G401 (cell line): ENCODE measurements around the gene MORN1. TPM values are rescaled to one million over a fixed set of nuclear protein-coding genes. Genes with fewer than 3 reads are reported as not detected.
"Not testable (repeated sequence)": the region's sequence is repeated elsewhere in the genome, so short reads cannot be mapped to it uniquely, and the experiment has no call there.

Experiments used
- DNase-seq: peaks from one replicate; pipeline ENCODE4 v3.0.0-alpha.2; 2015; ENCODE audit warnings: low spot score
- in situ Hi-C: cut with HindIII; loops from 2 replicates; pipeline ENCODE4 v1.10.0; 2016; ENCODE audit warnings: low sequenced_read_pairs, mixed read lengths
- total RNA-seq: library from RNA; depleted of rRNA; stranded (reverse); fragments of >200 nt; shearing (Covaris generic); gene quantifications from 2 replicates; pipeline ENCODE4 v1.2.3, GENCODE V29; 2014

The MORN1 gene
- total RNA-seq, 1 experiment from 2014 or later = 29.1 TPM

DNA sequence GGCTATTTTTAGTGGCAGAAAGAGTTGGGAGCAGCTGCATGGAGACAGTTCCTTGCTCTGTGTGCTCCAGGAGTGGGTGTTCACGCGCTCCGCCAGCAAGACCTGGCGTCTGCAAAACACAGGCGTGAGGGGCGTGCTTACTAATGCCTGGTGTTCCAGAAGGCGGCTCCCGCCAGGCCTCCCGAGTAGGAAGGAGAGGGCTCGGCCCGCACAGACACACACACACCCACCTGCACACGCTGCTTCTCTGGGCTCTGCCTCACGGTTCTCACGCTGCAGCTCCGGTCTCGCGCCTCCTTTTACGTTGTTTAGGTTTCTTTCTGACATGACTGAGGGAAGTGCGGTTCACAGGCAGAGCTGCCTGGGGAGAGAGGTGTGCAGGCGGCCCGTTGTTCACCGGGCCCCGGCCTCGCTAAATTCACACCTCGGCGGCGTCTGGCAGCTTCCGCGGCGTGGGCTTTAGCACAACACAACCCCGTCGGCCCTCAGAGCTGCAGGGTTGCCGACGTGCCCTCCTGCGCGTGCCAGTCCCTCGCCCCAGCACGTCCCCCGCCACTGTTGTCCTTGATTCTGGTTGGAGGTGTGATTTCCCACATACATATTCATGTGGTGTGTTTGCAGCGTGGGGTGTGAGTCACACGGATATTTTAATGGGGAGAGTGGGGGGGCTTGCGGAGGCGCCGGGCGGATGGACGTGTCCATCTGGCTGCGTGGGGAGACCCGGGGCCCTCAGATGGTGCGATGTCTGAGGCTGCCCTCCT, 86.3 kb downstream of the MORN1 start:
- peak; percentile 65 for DNase-seq
- in situ Hi-C loops = loop anchor here (5.0 kb wide), 1 partner anchor 108 kb away; no protein-coding TSS in a partner anchor

DNA sequence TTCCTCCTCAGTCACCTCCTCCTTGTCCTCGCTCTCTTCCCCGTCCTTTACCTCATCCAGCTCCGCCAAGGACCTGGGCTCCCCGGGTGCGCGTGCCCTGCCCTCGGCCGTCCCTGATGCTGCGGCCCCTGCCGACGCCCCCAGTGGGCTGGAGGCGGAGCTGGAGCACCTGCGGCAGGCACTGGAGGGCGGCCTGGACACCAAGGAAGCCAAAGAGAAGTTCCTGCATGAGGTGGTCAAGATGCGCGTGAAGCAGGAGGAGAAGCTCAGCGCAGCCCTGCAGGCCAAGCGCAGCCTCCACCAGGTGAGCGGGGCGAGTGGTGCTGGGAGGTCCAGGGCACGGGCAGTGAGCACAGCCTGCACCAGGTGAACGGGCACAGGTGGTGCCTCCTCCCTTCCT, 87.1 kb downstream of the MORN1 start:
- DNase-seq = peak; percentile 42
- in situ Hi-C loops = loop anchor here (5.0 kb wide), 1 partner anchor 107 kb away; no protein-coding TSS in a partner anchor

- DNase-seq = no peak
- in situ Hi-C loops = loop anchor here (5.0 kb wide), 1 partner anchor 106 kb away; no protein-coding TSS in a partner anchor
These were observed 87.6 kb downstream of the MORN1 start for GRCh38 chr1:2303781-2304180.

GRCh38 chr1:2303016-2303775, 88.2 kb downstream of the MORN1 start:
- in situ Hi-C loops = loop anchor here (5.0 kb wide), 1 partner anchor 106 kb away; no protein-coding TSS in a partner anchor
- peak; percentile 75 for DNase-seq

DNA sequence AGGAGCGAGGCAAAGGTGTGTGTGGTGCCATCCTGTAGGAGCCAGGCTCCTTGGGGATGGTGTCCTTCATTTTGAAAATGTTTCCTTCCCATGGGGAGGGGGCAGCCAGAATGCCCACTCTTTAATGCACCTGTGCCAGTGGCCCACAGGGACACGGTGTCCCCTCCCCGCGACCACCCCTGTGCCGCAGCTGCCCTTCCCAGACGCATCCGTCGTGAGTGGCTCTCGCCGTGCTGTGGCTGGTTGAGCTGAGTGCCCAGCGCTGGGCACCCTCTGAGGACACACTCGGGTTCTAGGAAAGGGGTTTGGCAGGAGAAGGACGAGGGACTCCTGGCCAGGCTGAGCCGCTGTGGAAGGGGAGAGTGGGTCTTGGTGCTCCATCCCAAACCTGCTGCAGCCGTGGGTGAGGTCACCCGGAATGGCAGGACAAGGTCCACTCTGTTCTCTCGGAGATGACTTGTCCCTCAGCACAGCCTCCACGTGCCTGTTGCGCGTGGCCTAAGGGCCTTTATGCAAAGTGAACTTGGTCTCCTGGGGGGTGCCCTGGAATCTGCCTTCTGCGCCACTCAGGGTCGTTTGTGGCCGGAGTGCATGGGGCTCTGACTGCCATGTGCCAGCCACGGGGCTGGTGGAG, 88.9 kb downstream of the MORN1 start:
- no peak for DNase-seq
- in situ Hi-C loops = loop anchor here (5.0 kb wide), 1 partner anchor 105 kb away; no protein-coding TSS in a partner anchor

- in situ Hi-C loops = loop anchor here (5.0 kb wide), 1 partner anchor 104 kb away; no protein-coding TSS in a partner anchor
- DNase-seq = no peak
These were observed 89.6 kb downstream of the MORN1 start for GRCh38 chr1:2301607-2302291.

DNA sequence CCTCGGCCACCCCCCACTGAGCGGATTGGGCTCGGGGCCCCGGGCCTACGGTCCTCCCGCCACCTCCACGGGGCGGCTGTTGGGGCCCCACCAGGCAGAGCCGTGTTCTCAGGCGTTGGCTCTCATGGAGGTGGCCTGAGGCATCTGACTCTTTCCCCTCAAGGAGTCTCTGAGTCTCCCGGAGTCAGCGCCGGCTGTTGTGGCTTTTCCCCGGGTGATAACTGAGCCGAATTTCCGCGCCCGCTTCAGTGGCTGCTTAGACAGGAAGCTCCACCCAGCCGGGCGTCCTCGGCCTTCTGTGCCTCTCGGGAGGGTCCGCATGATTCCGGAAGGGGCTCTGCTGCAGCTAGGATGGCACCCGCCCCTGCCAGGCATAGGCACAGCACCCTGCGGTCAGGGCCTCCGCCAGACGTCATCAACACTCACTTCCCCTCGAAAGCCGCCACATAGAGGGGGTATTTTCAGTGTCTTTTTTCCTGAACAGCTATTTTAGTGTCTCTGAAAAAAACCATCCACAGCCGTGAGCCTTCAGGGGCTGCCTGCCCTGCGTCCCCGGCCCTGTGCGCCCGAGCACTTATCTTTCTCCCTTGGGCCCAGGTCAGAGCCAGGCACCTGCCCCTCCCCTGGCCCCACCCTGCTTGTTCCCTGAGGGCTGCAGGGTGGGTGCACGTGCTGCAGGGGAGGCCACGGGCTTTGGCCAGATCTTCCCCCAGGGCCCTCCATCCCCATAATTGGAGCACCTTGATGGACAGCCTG, 90.3 kb downstream of the MORN1 start:
- DNase-seq = peak; percentile 74
- in situ Hi-C loops = loop anchor here (5.0 kb wide), 1 partner anchor 104 kb away; no protein-coding TSS in a partner anchor

DNA sequence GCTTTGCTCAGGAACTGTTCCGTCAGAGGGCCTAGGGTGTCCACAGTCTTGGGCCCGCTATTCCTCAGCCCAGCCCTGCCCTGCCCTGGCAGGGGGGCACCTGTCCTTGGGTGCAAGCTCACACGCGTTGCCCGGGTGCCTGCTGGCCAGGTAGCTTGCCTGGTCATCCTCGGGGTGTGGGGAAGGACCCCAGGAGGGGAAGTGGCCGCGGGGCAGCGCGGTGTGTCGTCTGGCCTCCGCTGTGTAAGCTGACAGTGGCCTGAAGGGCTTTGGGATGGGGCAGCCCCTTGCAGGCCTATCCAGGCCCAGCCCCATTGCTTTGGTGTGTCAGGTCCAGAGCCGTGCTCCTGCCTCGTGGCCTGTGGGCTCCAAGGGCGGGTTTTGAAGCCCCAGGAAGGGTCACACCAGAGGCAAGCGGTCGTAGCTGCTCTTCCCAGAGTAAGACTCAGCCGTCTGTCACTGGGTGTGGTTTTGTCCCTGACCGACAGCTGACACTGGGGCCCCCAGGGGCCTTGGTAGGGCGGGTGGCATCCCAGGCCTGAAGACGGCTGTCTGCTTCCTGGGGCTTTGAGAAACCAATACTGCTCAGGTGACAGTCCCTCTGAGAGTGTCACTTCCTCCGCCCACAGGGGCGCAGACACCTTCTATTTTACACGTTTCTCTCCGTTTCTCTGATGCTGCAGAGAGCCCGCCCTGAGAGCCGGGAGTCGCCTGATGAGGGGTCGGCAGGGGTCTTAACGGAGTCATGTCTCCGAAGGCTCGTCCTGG, 91.2 kb downstream of the MORN1 start:
- in situ Hi-C loops = loop anchor here (5.0 kb wide), 1 partner anchor 103 kb away; no protein-coding TSS in a partner anchor
- no peak for DNase-seq

DNA sequence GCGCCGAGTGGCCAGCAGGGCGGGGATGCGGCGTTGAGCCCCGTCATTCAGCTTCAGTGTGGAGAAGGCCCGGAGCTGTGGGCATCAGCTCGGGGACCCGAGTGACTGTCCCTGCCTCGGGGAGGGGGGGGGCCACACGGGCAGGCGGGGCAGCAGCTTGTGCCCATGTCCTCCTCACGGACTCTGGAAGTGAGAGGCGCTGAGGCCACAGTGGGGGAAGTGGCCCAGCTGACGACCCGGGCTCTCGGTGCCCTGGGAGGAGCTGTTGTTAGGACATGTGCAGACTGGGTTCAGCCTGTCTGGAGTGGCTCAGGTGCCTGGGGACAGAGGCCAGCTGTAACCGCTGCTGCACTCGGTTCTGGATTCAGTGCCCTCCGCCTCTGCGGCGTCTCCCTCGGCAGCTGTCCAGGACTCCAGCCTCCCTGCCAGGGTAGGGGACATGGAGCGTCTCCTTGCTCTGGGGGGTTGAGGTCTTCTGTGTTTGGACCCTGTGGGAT, 92.2 kb downstream of the MORN1 start:
- no peak for DNase-seq
- in situ Hi-C loops = no loop called here

DNA sequence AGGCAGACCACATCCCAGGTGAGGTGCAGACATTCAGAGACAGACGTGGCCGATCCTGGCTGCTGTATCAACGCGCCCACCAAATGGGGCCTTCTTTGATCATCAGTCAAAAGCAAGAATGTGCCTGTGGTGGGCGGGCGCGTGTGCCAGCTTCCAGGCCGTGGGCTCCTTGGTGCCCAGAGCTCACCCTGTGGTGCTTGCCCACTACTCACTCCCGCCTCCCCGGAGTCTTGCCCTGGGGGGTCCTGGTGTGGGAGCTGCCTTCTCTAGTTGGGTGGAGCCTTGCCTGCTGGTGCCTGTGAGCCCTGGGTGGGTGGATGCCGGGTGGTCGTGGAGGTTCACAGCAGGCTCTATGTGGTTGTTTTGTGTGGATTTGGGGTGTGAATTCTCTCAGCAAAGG, 92.7 kb downstream of the MORN1 start:
- no peak for DNase-seq
- in situ Hi-C loops = no loop called here

- in situ Hi-C loops = no loop called here
- DNase-seq = no peak
These were observed 93.9 kb downstream of the MORN1 start for GRCh38 chr1:2297246-2298011.

DNA sequence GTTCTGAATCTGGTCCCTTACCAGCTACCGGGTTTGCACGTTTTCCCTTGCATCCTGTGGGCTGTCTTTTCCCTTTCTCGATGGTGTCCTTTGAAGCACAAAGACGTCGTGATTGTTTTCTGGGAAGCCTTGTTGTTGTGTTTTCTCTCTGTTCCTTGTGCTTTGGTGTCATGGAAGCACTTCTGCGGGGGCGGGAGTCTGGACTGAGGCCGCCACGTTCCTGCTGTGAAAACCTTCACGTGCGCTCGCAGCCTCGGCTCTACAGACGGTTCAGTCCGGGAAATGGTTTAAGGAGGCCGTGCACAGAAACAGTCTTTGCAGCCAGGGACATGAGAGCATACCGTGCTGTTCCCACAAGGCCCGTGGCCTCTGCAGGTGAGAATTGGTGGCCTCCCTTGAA, 94.7 kb downstream of the MORN1 start:
- in situ Hi-C loops = no loop called here
- DNase-seq = no peak

- DNase-seq, in situ Hi-C loops: not testable (repeated sequence)
These were observed 95.1 kb downstream of the MORN1 start for GRCh38 chr1:2296211-2296610.

DNA sequence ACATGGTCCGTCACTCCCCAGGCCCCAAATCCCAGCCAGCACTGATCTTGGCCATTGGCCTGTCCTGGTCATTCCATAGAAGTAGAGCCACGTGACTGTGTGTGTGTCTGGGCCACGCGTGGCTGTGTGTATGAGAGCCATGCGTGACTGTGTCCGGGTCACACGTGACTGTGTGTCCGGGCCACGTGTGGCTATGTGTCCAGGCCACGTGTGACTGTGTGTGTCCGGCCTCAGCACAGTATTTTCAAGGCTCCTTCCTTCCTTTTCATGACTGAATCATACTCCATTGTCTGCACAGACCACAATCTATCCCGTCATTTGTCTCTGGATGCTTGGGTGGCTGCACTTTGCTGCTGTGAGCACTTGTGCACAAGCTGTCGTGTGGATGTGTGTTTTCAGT, 95.8 kb downstream of the MORN1 start:
- in situ Hi-C loops = no loop called here
- no peak for DNase-seq

- DNase-seq = no peak
- in situ Hi-C loops = no loop called here
These were observed 96.7 kb downstream of the MORN1 start for GRCh38 chr1:2294725-2295078.

- in situ Hi-C loops = no loop called here
- peak; percentile 66 for DNase-seq
These were observed 97.2 kb downstream of the MORN1 start for GRCh38 chr1:2294033-2294724.
